ENCODE data around the gene SMIM8.

The SMIM8 gene

GRCh38 chr6:87334683-87335082 is 12.3 kb downstream of the SMIM8 start:
- no peak for DNase-seq (ENCODE audit: low read depth)

- no peak for DNase-seq (ENCODE audit: low read depth)
These were observed 14.0 kb downstream of the SMIM8 start for GRCh38 chr6:87336367-87336766.

- DNase-seq (ENCODE audit: low read depth), result no peak
These were observed 17.8 kb downstream of the SMIM8 start for GRCh38 chr6:87340230-87340629.

- no peak for DNase-seq (ENCODE audit: low read depth)
These were observed 18.8 kb downstream of the SMIM8 start for GRCh38 chr6:87341158-87341557.

- no peak for DNase-seq (ENCODE audit: low read depth)
These were observed 19.5 kb downstream of the SMIM8 start for GRCh38 chr6:87341899-87342298.

GRCh38 chr6:87342829-87343228 is 20.4 kb downstream of the SMIM8 start:
- DNase-seq (ENCODE audit: low read depth), result no peak

- DNase-seq (ENCODE audit: low read depth), result no peak
These were observed 22.3 kb downstream of the SMIM8 start, which contains the start of gene C6orf163 for GRCh38 chr6:87344731-87345130. Gene C6orf163, plus strand, starts transcription at chr6:87344813. Its CDS starts 287 bp downstream, at chr6:87345100.

GRCh38 chr6:87346700-87347099 is 24.3 kb downstream of the SMIM8 start:
- DNase-seq (ENCODE audit: low read depth), result no peak

- no peak for DNase-seq (ENCODE audit: low read depth)
These were observed 27.5 kb downstream of the SMIM8 start for GRCh38 chr6:87349896-87350295.

- no peak for DNase-seq (ENCODE audit: low read depth)
These were observed 28.1 kb downstream of the SMIM8 start for GRCh38 chr6:87350516-87350915.

GRCh38 chr6:87351583-87351982 is 29.2 kb downstream of the SMIM8 start:
- no peak for DNase-seq (ENCODE audit: low read depth)

- DNase-seq (ENCODE audit: low read depth), result no peak
These were observed 33.8 kb downstream of the SMIM8 start for GRCh38 chr6:87356181-87356580.

- no peak for DNase-seq (ENCODE audit: low read depth)
These were observed 35.2 kb downstream of the SMIM8 start for GRCh38 chr6:87357479-87358196.

- DNase-seq (ENCODE audit: low read depth), result no peak
These were observed 42.3 kb downstream of the SMIM8 start for GRCh38 chr6:87364602-87365252.

GRCh38 chr6:87366072-87366827 is 43.9 kb downstream of the SMIM8 start:
- DNase-seq (ENCODE audit: low read depth), result no peak

GRCh38 chr6:87366899-87367298 is 44.5 kb downstream of the SMIM8 start:
- no peak for DNase-seq (ENCODE audit: low read depth)

- DNase-seq (ENCODE audit: low read depth), result no peak
These were observed 51.0 kb downstream of the SMIM8 start for GRCh38 chr6:87373377-87373776.

- DNase-seq (ENCODE audit: low read depth), result no peak
These were observed 52.9 kb downstream of the SMIM8 start for GRCh38 chr6:87375315-87375714.

- no peak for DNase-seq (ENCODE audit: low read depth)
These were observed 54.3 kb downstream of the SMIM8 start for GRCh38 chr6:87376643-87377042.

- DNase-seq (ENCODE audit: low read depth), result no peak
These were observed 56.6 kb downstream of the SMIM8 start for GRCh38 chr6:87378947-87379346.

GRCh38 chr6:87382861-87383260 is 60.5 kb downstream of the SMIM8 start:
- DNase-seq (ENCODE audit: low read depth), result no peak

- DNase-seq (ENCODE audit: low read depth), result no peak
These were observed 61.6 kb downstream of the SMIM8 start for GRCh38 chr6:87384038-87384437.

- no peak for DNase-seq (ENCODE audit: low read depth)
These were observed 62.1 kb downstream of the SMIM8 start for GRCh38 chr6:87384449-87384848.
